Mesenchymal stem cell (in vitro differentiated cells and primary cell): ENCODE measurements around the gene PCMTD2.
A peak's percentile ranks its signal among the peaks of the same experiment; 100 is the strongest.

Experiments
- DNase-seq: peaks from one replicate; pipeline ENCODE4 v3.0.0-alpha.2; 2013
- H2AFZ ChIP-seq: one replicate; pipeline ENCODE4 v1.6.1; 2013; ENCODE audit warnings: low read depth, mild to moderate bottlenecking, control low read depth, inconsistent platforms, low read length, moderate library complexity
- H2AK5ac ChIP-seq: 2 replicates; pipeline ENCODE4 v1.6.1; 2013; ENCODE audit warnings: low read length, moderate library complexity, mild to moderate bottlenecking, inconsistent platforms; ENCODE audit not compliant: severe bottlenecking
- H2BK120ac ChIP-seq: one replicate; pipeline ENCODE4 v1.6.1; 2013; ENCODE audit warnings: low read depth, mild to moderate bottlenecking, inconsistent platforms, low read length, moderate library complexity
- H2BK12ac ChIP-seq, 2 experiments: one replicate each; pipeline ENCODE4 v1.6.1; 2013; ENCODE audit warnings: inconsistent platforms in 2 of 2, low read length in 2 of 2, mild to moderate bottlenecking in 2 of 2, moderate library complexity in 2 of 2, control low read depth in 1 of 2
- H2BK15ac ChIP-seq: one replicate; pipeline ENCODE4 v1.6.1; 2013; ENCODE audit warnings: mild to moderate bottlenecking, low read depth, inconsistent platforms; ENCODE audit not compliant: poor library complexity, severe bottlenecking
- H2BK5ac ChIP-seq: 2 replicates; pipeline ENCODE4 v1.6.1; 2013; ENCODE audit warnings: low read depth, mild to moderate bottlenecking, low read length, control low read depth, inconsistent platforms; ENCODE audit not compliant: poor library complexity, severe bottlenecking
- H3K14ac ChIP-seq, 2 experiments: one replicate each; pipeline ENCODE4 v1.6.1; 2013; ENCODE audit warnings: inconsistent platforms in 2 of 2, low read length in 2 of 2, control low read depth in 1 of 2, mild to moderate bottlenecking in 1 of 2, moderate library complexity in 1 of 2
- H3K18ac ChIP-seq, 2 experiments: one replicate each; pipeline ENCODE4 v1.6.1; 2013; ENCODE audit warnings: inconsistent platforms in 2 of 2, low read length in 2 of 2, control low read depth in 1 of 2, low read depth in 1 of 2, mild to moderate bottlenecking in 1 of 2
- H3K23ac ChIP-seq, 2 experiments: one replicate each; pipeline ENCODE4 v1.6.1; 2013; ENCODE audit warnings: inconsistent platforms in 2 of 2, low read length in 2 of 2, mild to moderate bottlenecking in 2 of 2, moderate library complexity in 2 of 2, control low read depth in 1 of 2
- H3K27ac ChIP-seq: 2 replicates; pipeline ENCODE4 v1.5.1; 2013; ENCODE audit warnings: mild to moderate bottlenecking, moderate library complexity, low read length, control low read depth, inconsistent platforms; ENCODE audit not compliant: poor library complexity, severe bottlenecking
- H3K27me3 ChIP-seq, 2 experiments: 2 replicates each; pipeline versions ENCODE4 v1.6.1 to v1.7.0; 2013; ENCODE audit warnings: low read length in 2 of 2, mild to moderate bottlenecking in 2 of 2, moderate library complexity in 2 of 2, control low read depth in 1 of 2, inconsistent platforms in 1 of 2; ENCODE audit not compliant: control insufficient read depth in 1 of 2, insufficient read depth in 1 of 2
- H3K36me3 ChIP-seq, 2 experiments: 2 replicates each; pipeline versions ENCODE4 v1.6.1 to v1.7.0; 2013; ENCODE audit warnings: low read length in 2 of 2, control low read depth in 1 of 2, inconsistent platforms in 1 of 2, low read depth in 1 of 2, mild to moderate bottlenecking in 1 of 2; ENCODE audit not compliant: insufficient read depth in 2 of 2, control insufficient read depth in 1 of 2
- H3K4ac ChIP-seq, 2 experiments: one replicate each; pipeline ENCODE4 v1.6.1; 2013; ENCODE audit warnings: inconsistent platforms in 2 of 2, low read length in 2 of 2, mild to moderate bottlenecking in 2 of 2, moderate library complexity in 2 of 2, control low read depth in 1 of 2, low read depth in 1 of 2
- H3K4me1 ChIP-seq: 2 replicates; pipeline ENCODE4 v1.6.1; 2013; ENCODE audit warnings: low read depth, low read length, control low read depth; ENCODE audit not compliant: control insufficient read depth, insufficient read depth
- H3K4me2 ChIP-seq: 2 replicates; pipeline ENCODE4 v1.6.1; 2013; ENCODE audit warnings: low read length, mild to moderate bottlenecking, inconsistent platforms; ENCODE audit not compliant: poor library complexity, severe bottlenecking
- H3K4me3 ChIP-seq, 2 experiments: 2 replicates each; pipeline versions ENCODE4 v1.5.1 to v1.7.0; 2013; ENCODE audit warnings: low read length in 2 of 2, mild to moderate bottlenecking in 2 of 2, control low read depth in 1 of 2, low read depth in 1 of 2; ENCODE audit not compliant: insufficient read depth in 1 of 2
- H3K79me1 ChIP-seq: replicated peaks from 2 replicates; pipeline ENCODE4 v1.6.1; 2013; ENCODE audit warnings: mild to moderate bottlenecking, control low read depth, low read length, inconsistent platforms; ENCODE audit not compliant: poor library complexity, severe bottlenecking
- H3K9ac ChIP-seq: 2 replicates; pipeline ENCODE4 v1.7.0; 2013; ENCODE audit warnings: mild to moderate bottlenecking, low read length, moderate library complexity
- H3K9me3 ChIP-seq: 2 replicates; pipeline ENCODE4 v1.7.0; 2013; ENCODE audit warnings: mild to moderate bottlenecking, low read length; ENCODE audit not compliant: control insufficient read depth
- H4K8ac ChIP-seq: one replicate; pipeline ENCODE4 v1.6.1; 2013; ENCODE audit warnings: inconsistent platforms, mild to moderate bottlenecking, low read length, moderate library complexity
- H4K91ac ChIP-seq: one replicate; pipeline ENCODE4 v1.6.1; 2013; ENCODE audit warnings: mild to moderate bottlenecking, low read length, inconsistent platforms
- WGBS: methylation state at CpG from one replicate; pipeline ENCODE4 v1.1.7; 2013; ENCODE audit warnings: mixed read lengths; 5-methylcytosine and 5-hydroxymethylcytosine counted together

Gene PCMTD2

GRCh38 chr20:64256282-64256935 lies 861 bp downstream of the PCMTD2 start:
- Histone ChIP-seq H3K36me3 (peaks cover 0 to 5% of the 10 kb centered on the region in 2 experiments), H3K9me3 (no peaks in the 10 kb centered on the region), H4K91ac (no peak overlapping the region), H3K4ac (no peak overlapping the region), H3K27ac (no peak overlapping the region), H3K23ac (no peak overlapping the region), H3K14ac (no peak overlapping the region), H3K18ac (peak overlapping the region in 1 of 2 experiments; percentile 84), H3K9ac (peak overlapping the region; percentile 91), H2BK12ac (no peak overlapping the region), H2AK5ac (no peak overlapping the region), H2AFZ (no peak overlapping the region), H2BK5ac (no peak overlapping the region), H3K27me3 (peaks cover 0 to 7% of the 10 kb centered on the region in 2 experiments), H2BK15ac (no peak overlapping the region), H3K4me3 (peak overlapping the region; percentile 25 to 81), H3K79me1 (peaks cover 22% of the 10 kb centered on the region), H3K4me1 (peaks cover 24% of the 10 kb centered on the region), H2BK120ac (no peak overlapping the region), H4K8ac (no peak overlapping the region), H3K4me2 (peak overlapping the region; percentile 57)
- DNase-seq, result no peak
- 49% methylated on average over 10 of the region's 15 CpGs for WGBS

GRCh38 chr20:64257107-64257757 lies 1.7 kb downstream of the PCMTD2 start:
- Histone ChIP-seq H3K36me3 (peaks cover 2 to 5% of the 10 kb centered on the region in 2 experiments), H3K23ac (no peak overlapping the region), H3K4me2 (no peak overlapping the region), H3K18ac (no peak overlapping the region), H3K4me3 (peak overlapping the region in 1 of 2 experiments; percentile 81), H2BK15ac (no peak overlapping the region), H2AK5ac (no peak overlapping the region), H2BK120ac (no peak overlapping the region), H2AFZ (no peak overlapping the region), H4K8ac (no peak overlapping the region), H3K27ac (no peak overlapping the region), H2BK5ac (no peak overlapping the region), H3K27me3 (no peaks in the 10 kb centered on the region), H4K91ac (no peak overlapping the region), H3K9ac (peak overlapping the region; percentile 91), H3K4ac (no peak overlapping the region), H2BK12ac (no peak overlapping the region), H3K9me3 (no peaks in the 10 kb centered on the region), H3K14ac (no peak overlapping the region), H3K4me1 (peaks cover 24% of the 10 kb centered on the region), H3K79me1 (peaks cover 26% of the 10 kb centered on the region)
- no peak for DNase-seq
- 98% methylated on average over 11 of the region's 13 CpGs for WGBS

DNA sequence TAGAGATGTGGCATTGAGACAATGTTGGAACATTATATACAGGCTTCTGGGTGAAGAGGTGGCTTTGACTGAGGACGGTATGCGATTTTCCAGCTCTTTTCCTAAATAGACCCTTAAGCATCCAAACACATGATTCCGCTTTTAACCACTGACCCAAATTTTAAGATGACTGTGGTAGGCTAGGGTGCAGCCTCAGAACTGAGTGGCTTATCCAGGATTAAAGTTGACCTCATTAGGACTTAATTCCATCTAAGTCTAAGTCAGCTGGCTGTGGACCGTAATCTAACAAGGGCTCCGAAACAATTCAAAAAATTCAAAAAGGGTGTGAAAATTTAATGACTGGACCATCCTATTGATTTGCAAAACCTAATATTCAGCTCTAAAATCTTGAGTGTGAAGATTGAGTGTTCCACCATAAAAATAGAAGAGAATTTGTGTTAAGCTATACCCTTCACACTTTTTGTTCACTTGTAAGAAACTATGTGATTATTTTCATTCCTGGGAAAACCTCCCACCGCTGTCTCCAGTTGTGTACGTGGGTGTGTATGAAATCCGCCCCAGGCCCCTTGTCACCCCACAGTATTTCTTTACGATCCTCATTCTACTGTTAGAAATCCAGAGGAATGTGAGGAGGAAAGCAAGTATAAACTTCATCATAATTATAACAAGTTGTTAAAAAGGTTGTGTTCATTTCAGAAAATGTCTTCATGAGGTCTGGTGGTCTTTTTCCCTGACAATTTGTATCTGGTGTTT lies 2.7 kb downstream of the PCMTD2 start:
- H3K27me3 ChIP-seq, result no peaks in the 10 kb centered on the region
- peaks cover 24% of the 10 kb centered on the region for H3K4me1 ChIP-seq
- H4K91ac ChIP-seq, result no peak overlapping the region
- H2BK12ac ChIP-seq, result no peak overlapping the region
- H3K4me3 ChIP-seq, result no peak overlapping the region
- H2AFZ ChIP-seq, result no peak overlapping the region
- no peak overlapping the region for H4K8ac ChIP-seq
- H3K79me1 ChIP-seq, result peaks cover 35% of the 10 kb centered on the region
- 81% methylated on average over 5 of the region's 9 CpGs for WGBS
- no peak overlapping the region for H3K14ac ChIP-seq
- H2BK120ac ChIP-seq, result no peak overlapping the region
- no peaks in the 10 kb centered on the region for H3K9me3 ChIP-seq
- no peak overlapping the region for H2AK5ac ChIP-seq
- H3K23ac ChIP-seq, result no peak overlapping the region
- no peak overlapping the region for H3K27ac ChIP-seq
- no peak overlapping the region for H2BK5ac ChIP-seq
- no peak overlapping the region for H2BK15ac ChIP-seq
- H3K9ac ChIP-seq, result no peak overlapping the region
- no peak for DNase-seq
- H3K18ac ChIP-seq, result no peak overlapping the region
- H3K36me3 ChIP-seq, result peaks cover 8% of the 10 kb centered on the region in 2 experiments
- H3K4ac ChIP-seq, result no peak overlapping the region
- H3K4me2 ChIP-seq, result no peak overlapping the region

- Histone ChIP-seq H2AK5ac (no peak overlapping the region), H3K14ac (no peak overlapping the region), H3K27ac (no peak overlapping the region), H3K4me3 (no peak overlapping the region), H3K9ac (peak overlapping the region; percentile 73), H3K4ac (peak overlapping the region; percentile 6 to 66), H3K27me3 (no peaks in the 10 kb centered on the region), H3K18ac (peak overlapping the region; percentile 5 to 25), H2AFZ (no peak overlapping the region), H2BK15ac (no peak overlapping the region), H2BK12ac (peak overlapping the region; percentile 80 to 83), H3K23ac (no peak overlapping the region), H3K79me1 (peaks cover 40% of the 10 kb centered on the region), H3K4me1 (peaks cover 19% of the 10 kb centered on the region), H3K9me3 (no peaks in the 10 kb centered on the region), H2BK120ac (peak overlapping the region; percentile 80), H4K8ac (no peak overlapping the region), H2BK5ac (no peak overlapping the region), H3K4me2 (no peak overlapping the region), H3K36me3 (peaks cover 8 to 21% of the 10 kb centered on the region in 2 experiments), H4K91ac (peak overlapping the region; percentile 12)
- no peak for DNase-seq
- WGBS, result 72% methylated on average over 6 of the region's 6 CpGs
Measured at GRCh38 chr20:64260239-64260638, 4.7 kb downstream of the PCMTD2 start.
